ENCODE results near the gene FOXK1. TPM values are rescaled to one million over a fixed set of nuclear protein-coding genes. Genes with fewer than 3 reads are reported as not detected.

The FOXK1 gene
- total RNA-seq, 1 donor = 22.6 TPM

- no peak for DNase-seq (ENCODE audit: low read depth in 2 of 3, low spot score in 2 of 3)
These were observed 12.2 kb downstream of the FOXK1 start for GRCh38 chr7:4694305-4694704.

- DNase-seq (ENCODE audit: low read depth in 2 of 3, low spot score in 2 of 3) = no peak
These were observed 16.7 kb downstream of the FOXK1 start for GRCh38 chr7:4698707-4699275.

- no peak for DNase-seq (ENCODE audit: low read depth in 2 of 3, low spot score in 2 of 3)
These were observed 17.7 kb downstream of the FOXK1 start for GRCh38 chr7:4699841-4700240.

GRCh38 chr7:4700577-4701235 lies 18.6 kb downstream of the FOXK1 start:
- no peak for DNase-seq (ENCODE audit: low read depth in 2 of 3, low spot score in 2 of 3)

- no peak for DNase-seq (ENCODE audit: low read depth in 2 of 3, low spot score in 2 of 3)
These were observed 20.9 kb downstream of the FOXK1 start for GRCh38 chr7:4702961-4703512.

- no peak for DNase-seq (ENCODE audit: low read depth in 2 of 3, low spot score in 2 of 3)
These were observed 21.4 kb downstream of the FOXK1 start for GRCh38 chr7:4703532-4703931.

GRCh38 chr7:4706384-4707216 lies 24.5 kb downstream of the FOXK1 start:
- peak in 2 of 3 donors; percentile 30 to 42 for DNase-seq (ENCODE audit: low read depth in 2 of 3, low spot score in 2 of 3)

GRCh38 chr7:4707217-4707741 lies 25.2 kb downstream of the FOXK1 start:
- no peak for DNase-seq (ENCODE audit: low read depth in 2 of 3, low spot score in 2 of 3)

- no peak for DNase-seq (ENCODE audit: low read depth in 2 of 3, low spot score in 2 of 3)
These were observed 25.9 kb downstream of the FOXK1 start for GRCh38 chr7:4707980-4708411.

- no peak for DNase-seq (ENCODE audit: low read depth in 2 of 3, low spot score in 2 of 3)
These were observed 27.1 kb downstream of the FOXK1 start for GRCh38 chr7:4709187-4709586.

GRCh38 chr7:4711093-4711492 lies 29.0 kb downstream of the FOXK1 start:
- no peak for DNase-seq (ENCODE audit: low read depth in 2 of 3, low spot score in 2 of 3)

GRCh38 chr7:4711634-4712033 lies 29.5 kb downstream of the FOXK1 start:
- no peak for DNase-seq (ENCODE audit: low read depth in 2 of 3, low spot score in 2 of 3)

- no peak for DNase-seq (ENCODE audit: low read depth in 2 of 3, low spot score in 2 of 3)
These were observed 30.4 kb downstream of the FOXK1 start for GRCh38 chr7:4712281-4713182.

GRCh38 chr7:4713183-4713784 lies 31.2 kb downstream of the FOXK1 start:
- no peak for DNase-seq (ENCODE audit: low read depth in 2 of 3, low spot score in 2 of 3)

- no peak for DNase-seq (ENCODE audit: low read depth in 2 of 3, low spot score in 2 of 3)
These were observed 32.1 kb downstream of the FOXK1 start for GRCh38 chr7:4714161-4714700.

- no peak for DNase-seq (ENCODE audit: low read depth in 2 of 3, low spot score in 2 of 3)
These were observed 32.8 kb downstream of the FOXK1 start for GRCh38 chr7:4714767-4715409.

- peak in 1 of 3 donors; percentile 56 for DNase-seq (ENCODE audit: low read depth in 2 of 3, low spot score in 2 of 3)
These were observed 33.3 kb downstream of the FOXK1 start for GRCh38 chr7:4715410-4715776.

- no peak for DNase-seq (ENCODE audit: low read depth in 2 of 3, low spot score in 2 of 3)
These were observed 35.1 kb downstream of the FOXK1 start for GRCh38 chr7:4716946-4717795.

Measured in hematopoietic multipotent progenitor cell (in vitro differentiated cells).